ENCODE measurements around the gene SPDYE1. TPM values are rescaled to one million over a fixed set of nuclear protein-coding genes. Genes with fewer than 3 reads are reported as not detected.

SPDYE1 gene
- total RNA-seq, 1 donor = under 0.01 TPM

Other genes starting within 250 kb of the SPDYE1 start
- 24.1 TPM for gene BLVRA, start 239.2 kb upstream of the SPDYE1 start, total RNA-seq
- gene MRPS24, start 128.4 kb upstream of the SPDYE1 start, total RNA-seq = 53.1 TPM
- gene URGCP, start 91.3 kb upstream of the SPDYE1 start, total RNA-seq = 19.2 TPM
- 6.3 TPM for gene UBE2D4, start 71.5 kb upstream of the SPDYE1 start, total RNA-seq
- 100 TPM for gene DBNL, start 46.8 kb downstream of the SPDYE1 start, total RNA-seq
- gene PGAM2, start 67.7 kb downstream of the SPDYE1 start, total RNA-seq = 0.63 TPM
- gene POLM, start 84.6 kb downstream of the SPDYE1 start, total RNA-seq = 15.6 TPM
- gene AEBP1, start 106.4 kb downstream of the SPDYE1 start, total RNA-seq = 5.4 TPM
- gene POLD2, start 125.7 kb downstream of the SPDYE1 start, total RNA-seq = 14.9 TPM
- gene MYL7, start 143.4 kb downstream of the SPDYE1 start, total RNA-seq = not detected
- 0.21 TPM for gene GCK, start 191.5 kb downstream of the SPDYE1 start, total RNA-seq
- gene YKT6, start 203.1 kb downstream of the SPDYE1 start, total RNA-seq = 39.0 TPM

Measured in mononuclear cell (primary cell).